WTC11 (cell line): ENCODE measurements around the gene SIPA1L2. TPM values are rescaled to one million over a fixed set of nuclear protein-coding genes. Genes with fewer than 3 reads are reported as not detected.

Experiments used
- ATAC-seq: fragments of 200-7000 bp; cut with Tn5 transposase; 2 replicates; pipeline ENCODE4 v1.10.0; 2021; ENCODE audit warnings: mild to moderate bottlenecking, moderate library complexity
- CTCF ChIA-PET: fragments of 300-600 bp; sonication (Branson Sonifier 250); formaldehyde crosslinking; loops from one replicate; lab custom pipeline; 2021; ENCODE audit warnings: antibody characterized with exemption; lab: Charles Lee
- POLR2A ChIA-PET: fragments of 350-600 bp; sonication (Branson Sonifier 250); formaldehyde crosslinking; loops from one replicate; lab custom pipeline; 2021; ENCODE audit warnings: antibody characterized with exemption; lab: Charles Lee
- DNase-seq: peaks from one replicate; pipeline ENCODE4 v3.0.0; 2021; ENCODE audit warnings: low spot score
- H3K27ac Mint-ChIP-seq: 2 replicates; pipeline ENCODE4 v1.8.0; 2021; ENCODE audit warnings: mixed read lengths
- H3K27me3 Mint-ChIP-seq: 2 replicates; pipeline ENCODE4 v1.8.0; 2021; ENCODE audit warnings: low read depth, mild to moderate bottlenecking, moderate library complexity, mixed read lengths
- H3K36me3 Mint-ChIP-seq: 2 replicates; pipeline ENCODE4 v1.8.0; 2021; ENCODE audit warnings: mixed read lengths
- H3K4me1 Mint-ChIP-seq: 2 replicates; pipeline ENCODE4 v1.8.0; 2022; ENCODE audit warnings: mixed read lengths
- H3K4me3 Mint-ChIP-seq: 2 replicates; pipeline ENCODE4 v1.8.0; 2021; ENCODE audit warnings: mild to moderate bottlenecking, moderate library complexity, mixed read lengths
- H3K9me3 Mint-ChIP-seq: 2 replicates; pipeline ENCODE4 v1.8.0; 2021; ENCODE audit warnings: mixed read lengths
- ARID4B ChIP-seq: sonication (generic); formaldehyde crosslinking; IDR thresholded peaks from 2 replicates; pipeline ENCODE4 v1.8.0; 2023; ENCODE audit warnings: missing genetic modification reagents, mild to moderate bottlenecking, borderline replicate concordance
- ATF2 ChIP-seq: sonication (generic); formaldehyde crosslinking; IDR thresholded peaks from 2 replicates; pipeline ENCODE4 v1.8.1; 2022; ENCODE audit warnings: low read depth, missing genetic modification reagents, borderline replicate concordance
- CDX4 ChIP-seq: fragments of 250-450 bp; sonication (Bioruptor Pico); IDR thresholded peaks from 2 replicates; pipeline ENCODE4 v1.9.0; 2021; ENCODE audit warnings: moderate library complexity, mild to moderate bottlenecking, inconsistent platforms, borderline replicate concordance
- CREB1 ChIP-seq: sonication (generic); formaldehyde crosslinking; IDR thresholded peaks from 2 replicates; pipeline ENCODE4 v1.8.0; 2023; ENCODE audit warnings: mild to moderate bottlenecking, missing genetic modification reagents
- CTCF ChIP-seq: fragments of 200-600 bp; IDR thresholded peaks from 2 replicates; pipeline ENCODE4 v1.8.0; 2022; ENCODE audit warnings: antibody characterized with exemption
- ELF4 ChIP-seq: sonication (generic); formaldehyde crosslinking; IDR thresholded peaks from 2 replicates; pipeline ENCODE4 v1.8.1; 2022; ENCODE audit warnings: low read depth, mild to moderate bottlenecking, moderate library complexity, missing genetic modification reagents
- FOXJ3 ChIP-seq: sonication (generic); formaldehyde crosslinking; IDR thresholded peaks from 2 replicates; pipeline ENCODE4 v1.9.0; 2021; ENCODE audit warnings: missing genetic modification reagents, mild to moderate bottlenecking, borderline replicate concordance
- FOXP4 ChIP-seq: sonication (generic); formaldehyde crosslinking; IDR thresholded peaks from 2 replicates; pipeline ENCODE4 v1.8.0; 2022; ENCODE audit warnings: mild to moderate bottlenecking, missing genetic modification reagents
- JAZF1 ChIP-seq: fragments of 250-450 bp; sonication (Bioruptor Pico); IDR thresholded peaks from 2 replicates; pipeline ENCODE4 v1.9.0; 2021; ENCODE audit warnings: moderate library complexity, mild to moderate bottlenecking, inconsistent platforms
- SMAD3 ChIP-seq: sonication (generic); formaldehyde crosslinking; IDR thresholded peaks from 2 replicates; pipeline ENCODE4 v1.8.0; 2022; ENCODE audit warnings: missing genetic modification reagents, mild to moderate bottlenecking, borderline replicate concordance
- TP53 ChIP-seq: sonication (generic); formaldehyde crosslinking; IDR thresholded peaks from 2 replicates; pipeline ENCODE4 v1.8.1; 2023; ENCODE audit warnings: mild to moderate bottlenecking, missing genetic modification reagents
- ZBTB21 ChIP-seq: sonication (generic); formaldehyde crosslinking; IDR thresholded peaks from 2 replicates; pipeline ENCODE4 v1.8.1; 2023; ENCODE audit warnings: mild to moderate bottlenecking, missing genetic modification reagents, borderline replicate concordance
- ZNF317 ChIP-seq: sonication (generic); formaldehyde crosslinking; IDR thresholded peaks from 2 replicates; pipeline ENCODE4 v1.8.1; 2023; ENCODE audit warnings: low read depth, mild to moderate bottlenecking, moderate library complexity, missing genetic modification reagents, borderline replicate concordance
- ZNF425 ChIP-seq: fragments of 250-450 bp; sonication (Bioruptor Pico); conservative IDR thresholded peaks from 2 replicates; pipeline ENCODE4 v1.9.0; 2021; ENCODE audit warnings: mild to moderate bottlenecking
- ZNF671 ChIP-seq: fragments of 250-450 bp; sonication (Bioruptor Pico); IDR thresholded peaks from 2 replicates; pipeline ENCODE4 v1.8.0; 2021; ENCODE audit warnings: mild to moderate bottlenecking
- total RNA-seq: library from RNA; stranded (reverse); gene quantifications from 3 replicates; pipeline ENCODE4 v1.2.3, GENCODE V29; 2021

The SIPA1L2 gene
- total RNA-seq, 1 experiment from 2014 or later, result 14.3 TPM

- ATAC-seq (no peak), DNase-seq (no peak)
- H3K27ac Mint-ChIP-seq, result no peak overlapping the region
- ChIA-PET POLR2A (no interaction called here), CTCF (interaction anchor here (1.0 kb wide), 1 partner anchor 8 kb away, joined by 5 read pairs; no protein-coding TSS in a partner anchor)
- no peak for TF ChIP-seq SMAD3 (CRISPR knock-in tag)
- TF ChIP-seq ZBTB21 (CRISPR knock-in tag), result no peak
- no peak for TF ChIP-seq ZNF425 (CRISPR knock-in tag)
- no peak for TF ChIP-seq TP53
- TF ChIP-seq FOXP4, result no peak
- TF ChIP-seq ELF4 (CRISPR knock-in tag), result no peak
- no peak for TF ChIP-seq FOXJ3 (CRISPR knock-in tag)
- no peak for TF ChIP-seq CDX4 (CRISPR knock-in tag)
- no peak for TF ChIP-seq JAZF1 (CRISPR knock-in tag)
- no peaks in the 10 kb centered on the region for H3K36me3 Mint-ChIP-seq
- no peak overlapping the region for H3K4me3 Mint-ChIP-seq
- H3K27me3 Mint-ChIP-seq, result no peaks in the 10 kb centered on the region
- no peaks in the 10 kb centered on the region for H3K9me3 Mint-ChIP-seq
- H3K4me1 Mint-ChIP-seq, result peaks cover 18% of the 10 kb centered on the region
Measured at GRCh38 chr1:232610192-232610901, 19.6 kb downstream of the SIPA1L2 start.

- DNase-seq (no peak), ATAC-seq (no peak)
- H3K27ac Mint-ChIP-seq, result no peak overlapping the region
- no peaks in the 10 kb centered on the region for H3K36me3 Mint-ChIP-seq
- H3K4me1 Mint-ChIP-seq, result peaks cover 7% of the 10 kb centered on the region
- H3K27me3 Mint-ChIP-seq, result no peaks in the 10 kb centered on the region
- ChIA-PET CTCF (no interaction called here), POLR2A (no interaction called here)
- no peak overlapping the region for H3K4me3 Mint-ChIP-seq
- peaks cover 4% of the 10 kb centered on the region; the same call in 1 of the 2 replicates for H3K9me3 Mint-ChIP-seq
- TF ChIP-seq ATF2 (CRISPR knock-in tag), result no peak
Measured at GRCh38 chr1:232608427-232608826, 21.5 kb downstream of the SIPA1L2 start.

- Mint-ChIP-seq H3K4me3 (no peak overlapping the region), H3K9me3 (peaks cover 4% of the 10 kb centered on the region; the same call in 1 of the 2 replicates)
- DNase-seq (no peak), ATAC-seq (peak; percentile 60)
- TF ChIP-seq ZNF317 (no peak), ARID4B (CRISPR knock-in tag) (no peak), ZNF671 (CRISPR knock-in tag) (no peak), CREB1 (CRISPR knock-in tag) (no peak), CTCF (peak; percentile 46; the same call in 1 of the 2 replicates)
- TF ChIP-seq, all 79 proteins: peak for 1
- no peak overlapping the region for H3K27ac Mint-ChIP-seq
- H3K36me3 Mint-ChIP-seq, result no peaks in the 10 kb centered on the region
- CTCF ChIA-PET, result interaction anchor here (0.6 to 1.5 kb wide), 20 partner anchors 8 to 566 kb away, joined by 3 to 14 read pairs (median 4); no protein-coding TSS in a partner anchor
- H3K4me1 Mint-ChIP-seq, result peaks cover 16% of the 10 kb centered on the region
- H3K27me3 Mint-ChIP-seq, result no peaks in the 10 kb centered on the region
- POLR2A ChIA-PET, result no interaction called here
Measured at GRCh38 chr1:232602622-232603021, 27.3 kb downstream of the SIPA1L2 start.
